Lung (tissue), 12 donors: ENCODE results near the gene CENPL. TPM values are rescaled to one million over a fixed set of nuclear protein-coding genes. Genes with fewer than 3 reads are reported as not detected.
A peak's percentile ranks its signal among the peaks of the same experiment; 100 is the strongest.

ENCODE experiments used
- ATAC-seq: fragments of 200-7000 bp; cut with Tn5 transposase; one replicate; pipeline ENCODE4 v1.9.1; 2020; ENCODE audit warnings: moderate number of reproducible peaks; ENCODE audit not compliant: insufficient read depth, low FRiP score
- DNase-seq, 3 donors: peaks; one replicate each; pipeline ENCODE4 v3.0.0-alpha.2; 2013 to 2017
- H3K27ac ChIP-seq, 2 donors: one replicate each; pipeline ENCODE4 v1.5.1; 2013; ENCODE audit warnings: mild to moderate bottlenecking in 2 of 2, moderate library complexity in 2 of 2, control low read depth in 1 of 2, inconsistent platforms in 1 of 2, low read depth in 1 of 2, low read length in 1 of 2
- H3K27me3 ChIP-seq, 3 donors: one replicate each; pipeline ENCODE4 v1.5.1; 2013; ENCODE audit warnings: low read length in 2 of 3; ENCODE audit not compliant: control insufficient read depth in 3 of 3, insufficient read depth in 3 of 3
- H3K36me3 ChIP-seq, 4 donors: one replicate each; pipeline ENCODE4 v1.5.1; 2013; ENCODE audit warnings: low read length in 4 of 4, mild to moderate bottlenecking in 1 of 4, moderate library complexity in 1 of 4; ENCODE audit not compliant: control insufficient read depth in 4 of 4, insufficient read depth in 4 of 4
- H3K4me1 ChIP-seq, 5 donors: one replicate each; pipeline ENCODE4 v1.5.1; 2013; ENCODE audit warnings: low read length in 5 of 5, mild to moderate bottlenecking in 2 of 5, moderate library complexity in 1 of 5; ENCODE audit not compliant: control insufficient read depth in 5 of 5, insufficient read depth in 5 of 5
- H3K4me3 ChIP-seq: one replicate; pipeline ENCODE4 v1.5.1; 2013; ENCODE audit warnings: mild to moderate bottlenecking, control low read depth, moderate library complexity
- H3K9ac ChIP-seq, 2 donors: one replicate each; pipeline ENCODE4 v1.5.1; 2013; ENCODE audit warnings: low read length in 2 of 2, control low read depth in 1 of 2; ENCODE audit not compliant: insufficient read depth in 1 of 2
- H3K9me3 ChIP-seq, 4 donors: one replicate each; pipeline ENCODE4 v1.5.1; 2013; ENCODE audit warnings: low read length in 3 of 4, mild to moderate bottlenecking in 1 of 4, moderate library complexity in 1 of 4; ENCODE audit not compliant: control insufficient read depth in 4 of 4, insufficient read depth in 3 of 4
- CTCF ChIP-seq: IDR thresholded peaks from 2 replicates; pipeline ENCODE4 v1.5.1; 2012; ENCODE audit warnings: mild to moderate bottlenecking; ENCODE audit errors: control extremely low read depth, extremely low read depth
- WGBS, 2 donors: extraction: QIAGEN DNeasy Blood & Tissue Kit; methylation state at CpG; one replicate each; pipeline ENCODE4 v1.1.7; 2013; 5-methylcytosine and 5-hydroxymethylcytosine counted together
- polyA plus RNA-seq, 2 donors: library from polyadenylated mRNA; stranded (reverse); fragments of 200-250 nt; gene quantifications; one replicate each; pipeline ENCODE4 v1.2.1, GENCODE V29; 2013
- total RNA-seq, 2 donors: library from RNA; depleted of rRNA in 1 of 2; stranded (reverse); fragments of >200 nt in 1 of 2; gene quantifications; one replicate each; pipeline ENCODE4 v1.2.1, GENCODE V29; 2014 to 2021
- donor health status: control.
- donor health status: control.
- donor health status: Bipolar disorder and iron deficiency.
- donor health status: healthy.
- donor health status: DM: yes; HTN: yes; CAD: no.

CENPL gene
- total and polyA plus RNA-seq, 4 donors: 1.8 to 8.5 (median 4.5) TPM

DNA sequence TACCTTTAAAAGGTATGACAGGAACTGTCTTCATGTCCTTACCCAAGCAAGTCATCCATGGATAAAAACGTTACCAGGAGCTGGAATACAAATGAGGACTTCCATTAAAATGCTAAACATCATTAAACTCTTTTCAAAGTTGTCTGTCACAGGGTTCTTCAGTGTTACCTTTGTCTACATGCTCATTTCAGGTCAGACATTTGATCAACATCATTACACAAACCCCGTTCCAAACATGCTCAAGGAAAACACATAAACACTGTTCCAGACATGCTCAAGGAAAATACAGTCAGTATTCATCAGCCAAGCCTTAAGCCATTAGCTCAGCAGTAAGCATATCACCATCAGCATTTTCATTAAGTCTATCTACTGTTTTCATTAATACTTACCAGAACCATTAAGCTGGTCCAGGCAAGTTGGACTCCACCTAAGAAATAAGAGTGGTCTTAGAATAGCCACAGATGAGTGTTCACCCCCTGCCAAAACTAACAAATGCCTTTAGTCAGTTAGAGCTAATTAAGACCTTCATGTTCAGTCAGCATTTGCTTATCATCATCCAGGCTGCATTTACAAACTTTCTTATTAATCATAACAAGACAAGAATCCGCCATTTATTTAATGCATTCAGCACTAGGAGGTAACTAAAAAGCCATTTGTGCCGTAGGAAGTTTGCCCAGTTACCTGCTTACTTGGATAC, 40.9 kb upstream of the CENPL start:
- Histone ChIP-seq H3K4me1 (peaks cover 2 to 37% (median 14%) of the 10 kb centered on the region in 5 donors), H3K4me3 (no peak overlapping the region), H3K9me3 (no peaks in the 10 kb centered on the region), H3K27me3 (no peaks in the 10 kb centered on the region), H3K9ac (peak overlapping the region; percentile 89 to 93), H3K27ac (peak overlapping the region in 1 of 2 donors; percentile 45), H3K36me3 (peaks cover 11 to 44% (median 26%) of the 10 kb centered on the region in 4 donors)
- no peak for TF ChIP-seq CTCF
- 36 to 45% methylated on average over 4 of the region's 4 CpGs for WGBS, 2 donors
- peak in 2 of 3 donors; percentile 38 to 40 for DNase-seq
- no peak for ATAC-seq

DNA sequence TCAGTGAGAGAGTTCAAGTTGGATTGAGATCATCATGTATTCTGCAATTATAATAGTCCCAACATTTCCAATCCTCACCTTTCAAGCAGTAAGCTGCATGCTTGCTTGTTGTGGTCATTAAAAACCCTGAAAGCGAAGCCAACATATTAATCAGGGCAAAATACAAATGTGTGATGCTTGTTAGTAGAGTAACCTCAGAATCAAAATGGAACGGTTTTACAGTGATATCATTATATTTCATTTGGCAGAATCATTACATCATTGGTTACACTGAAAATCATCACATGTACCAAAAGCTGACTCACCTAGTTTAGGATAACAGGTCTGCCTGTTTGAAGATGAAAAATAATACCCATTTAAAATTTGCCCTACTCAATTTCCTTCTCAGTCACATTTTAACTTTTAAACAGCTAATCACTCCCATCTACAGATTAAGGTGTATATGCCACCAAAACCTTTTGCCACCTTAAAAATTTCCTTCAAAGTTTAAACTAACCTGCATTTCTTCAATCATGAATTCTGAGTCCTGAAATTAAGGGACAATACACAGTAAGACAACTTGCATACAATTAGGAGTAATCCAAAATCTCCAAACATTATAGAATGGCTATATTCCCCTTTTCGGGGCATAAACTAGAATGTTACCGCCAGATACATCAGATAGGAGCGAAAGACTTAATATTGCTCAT, 39.6 kb upstream of the CENPL start:
- no peak overlapping the region for H3K27ac ChIP-seq
- 87 to 91% methylated on average over 5 of the region's 5 CpGs for WGBS, 2 donors
- H3K9ac ChIP-seq: peak overlapping the region in 1 of 2 donors; percentile 8
- ATAC-seq (no peak), DNase-seq (no peak)
- no peaks in the 10 kb centered on the region for H3K27me3 ChIP-seq
- H3K36me3 ChIP-seq: peaks cover 11 to 39% (median 23%) of the 10 kb centered on the region in 4 donors
- no peak for TF ChIP-seq CTCF
- H3K4me3 ChIP-seq: no peak overlapping the region
- H3K9me3 ChIP-seq: no peaks in the 10 kb centered on the region
- H3K4me1 ChIP-seq: peaks cover 0 to 32% (median 14%) of the 10 kb centered on the region in 5 donors

DNA sequence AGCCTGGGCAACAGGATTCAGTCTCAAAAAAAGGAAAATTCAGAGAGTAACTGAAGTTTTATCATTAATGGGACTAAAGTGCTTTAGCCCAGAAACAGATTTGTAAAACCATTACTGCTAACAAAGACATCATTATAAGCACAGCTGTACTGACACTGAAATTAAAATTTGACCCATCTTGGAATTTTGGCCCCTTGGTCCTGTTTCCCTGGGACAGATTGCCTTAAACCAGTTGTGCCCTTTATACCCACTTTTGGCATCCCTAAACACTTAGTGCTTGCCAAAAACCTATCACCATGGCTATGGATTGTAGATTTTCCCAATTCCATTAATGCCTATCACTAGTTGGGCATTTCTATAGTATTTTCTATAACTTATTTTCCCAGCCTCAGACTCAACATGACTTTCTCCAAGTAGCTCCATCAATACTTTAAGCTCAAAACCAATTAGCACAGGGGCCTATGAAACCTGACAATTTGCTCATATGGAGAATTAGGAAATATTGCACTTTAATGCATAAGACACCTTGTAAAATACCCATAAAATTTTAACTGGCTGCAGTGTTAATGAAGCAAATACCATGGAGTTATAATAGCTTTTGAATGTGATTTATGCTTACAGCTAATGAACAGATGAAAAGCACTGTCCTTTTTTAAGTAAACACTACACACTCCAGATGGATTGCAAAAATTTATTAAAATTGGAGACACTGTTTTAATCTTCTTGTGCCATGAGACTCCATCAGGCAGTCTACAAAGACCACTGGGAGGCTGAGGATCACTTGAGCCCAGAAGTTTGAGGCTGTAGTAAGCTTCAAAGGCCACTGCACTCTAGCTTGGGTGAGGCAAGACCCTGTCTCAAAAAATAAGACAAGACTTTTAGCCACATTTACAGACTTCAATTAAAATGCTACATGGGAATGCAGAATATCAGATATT, 38.8 kb upstream of the CENPL start:
- no peaks in the 10 kb centered on the region for H3K27me3 ChIP-seq
- no peak overlapping the region for H3K9ac ChIP-seq
- H3K4me3 ChIP-seq: no peak overlapping the region
- H3K36me3 ChIP-seq: peaks cover 11 to 43% (median 24%) of the 10 kb centered on the region in 4 donors
- DNase-seq (no peak), ATAC-seq (no peak)
- no peaks in the 10 kb centered on the region for H3K9me3 ChIP-seq
- H3K27ac ChIP-seq: no peak overlapping the region
- H3K4me1 ChIP-seq: peaks cover 0 to 26% (median 14%) of the 10 kb centered on the region in 5 donors
- TF ChIP-seq CTCF: no peak
